HUDEP-2 (cell line): ENCODE measurements around the gene BLVRA.
"Not testable (repeated sequence)": the region's sequence is repeated elsewhere in the genome, so short reads cannot be mapped to it uniquely, and the experiment has no call there.

Experiments
- DNase-seq, 76 experiments: peaks; one replicate each; lab custom pipeline; 2025; ENCODE audit not compliant: unreplicated experiment in 76 of 76; lab: John Stamatoyannopoulos, UW

BLVRA gene

GRCh38 chr7:43768201-43768886 lies 9.9 kb downstream of the BLVRA start:
- DNase-seq, result peak in 55 of 76 experiments; percentile 5 to 86 (median 46)

GRCh38 chr7:43768887-43769272 lies 10.4 kb downstream of the BLVRA start:
- peak in 32 of 76 experiments; percentile 14 to 64 (median 30) for DNase-seq

- no peak for DNase-seq
Measured at GRCh38 chr7:43769281-43769680, 10.8 kb downstream of the BLVRA start.

GRCh38 chr7:43769791-43770465 lies 11.4 kb downstream of the BLVRA start:
- DNase-seq, result no peak

DNA sequence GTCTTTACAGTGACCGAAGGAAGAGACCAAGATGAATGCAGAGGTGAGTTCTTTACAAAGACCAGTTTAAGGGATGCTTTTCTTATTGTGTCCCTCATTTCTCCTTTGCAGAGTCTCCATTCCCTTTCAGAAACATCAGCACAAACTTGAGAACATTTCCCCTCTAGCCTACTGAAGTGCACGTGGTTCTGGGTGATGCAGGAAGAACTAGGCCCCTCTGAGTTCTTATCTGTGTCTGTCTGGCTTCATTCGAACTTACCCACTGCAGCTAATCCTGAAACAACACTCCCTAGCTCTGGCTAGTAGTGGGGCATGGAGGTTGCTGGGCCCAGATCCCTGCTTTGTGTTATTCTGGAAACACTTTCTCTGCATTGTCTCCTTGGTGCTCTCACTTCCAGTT lies 12.6 kb downstream of the BLVRA start:
- peak in 36 of 76 experiments; percentile 4 to 67 (median 30) for DNase-seq

- peak in 2 of 76 experiments; percentile 13 to 15 for DNase-seq
Measured at GRCh38 chr7:43771573-43771972, 13.1 kb downstream of the BLVRA start.

DNA sequence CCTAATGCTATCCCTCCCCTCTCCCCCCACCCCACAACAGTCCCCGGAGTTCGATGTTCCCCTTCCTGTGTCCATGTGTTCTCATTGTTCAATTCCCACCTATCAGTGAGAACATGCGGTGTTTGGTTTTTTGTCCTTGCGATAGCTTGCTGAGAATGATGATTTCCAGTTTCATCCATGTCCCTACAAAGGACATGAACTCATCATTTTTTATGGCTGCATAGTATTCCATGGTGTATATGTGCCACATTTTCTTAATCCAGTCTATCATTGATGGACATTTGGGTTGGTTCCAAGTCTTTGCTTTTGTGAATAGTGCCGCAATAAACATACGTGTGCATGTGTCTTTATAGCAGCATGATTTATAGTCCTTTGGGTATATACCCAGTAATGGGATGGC lies 14.8 kb downstream of the BLVRA start:
- not testable (repeated sequence) for DNase-seq

GRCh38 chr7:43775255-43775654 lies 16.8 kb downstream of the BLVRA start:
- DNase-seq, result not testable (repeated sequence)

- not testable (repeated sequence) for DNase-seq
Measured at GRCh38 chr7:43778293-43779044, 20.0 kb downstream of the BLVRA start.

DNA sequence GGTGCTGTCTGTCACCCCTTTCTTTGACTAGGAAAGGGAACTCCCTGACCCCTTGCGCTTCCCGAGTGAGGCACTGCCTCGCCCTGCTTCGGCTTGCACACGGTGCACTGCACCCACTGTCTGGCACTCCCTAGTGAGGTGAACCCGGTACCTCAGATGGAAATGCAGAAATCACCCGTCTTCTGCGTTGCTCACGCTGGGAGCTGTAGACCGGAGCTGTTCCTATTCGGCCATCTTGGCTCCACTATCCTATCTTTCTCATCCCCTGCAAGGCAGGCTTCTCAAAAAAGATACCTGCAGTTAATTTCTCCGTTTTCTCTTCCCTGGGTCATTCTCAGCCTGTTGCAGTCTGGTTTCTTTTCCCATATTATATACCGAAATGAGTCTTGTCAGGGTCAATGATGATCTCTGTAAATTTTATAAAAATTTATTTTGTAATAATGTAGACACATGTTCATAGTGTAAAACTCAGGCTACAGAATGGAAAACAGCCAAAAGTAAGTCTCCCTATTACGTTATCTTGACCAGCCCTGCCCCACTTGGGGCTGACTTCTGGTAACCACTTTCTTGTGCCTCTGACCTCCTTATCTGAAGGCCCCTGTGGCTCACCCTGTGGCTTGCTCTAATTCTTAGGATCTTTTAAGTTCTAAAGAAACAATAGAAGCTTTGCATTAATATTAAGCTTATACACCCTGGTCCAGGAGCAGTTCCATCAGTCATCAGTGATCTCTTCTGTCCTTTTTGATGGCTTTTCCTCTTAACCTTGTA lies 20.7 kb downstream of the BLVRA start:
- DNase-seq, result peak in 67 of 76 experiments; percentile 12 to 81 (median 47)

DNA sequence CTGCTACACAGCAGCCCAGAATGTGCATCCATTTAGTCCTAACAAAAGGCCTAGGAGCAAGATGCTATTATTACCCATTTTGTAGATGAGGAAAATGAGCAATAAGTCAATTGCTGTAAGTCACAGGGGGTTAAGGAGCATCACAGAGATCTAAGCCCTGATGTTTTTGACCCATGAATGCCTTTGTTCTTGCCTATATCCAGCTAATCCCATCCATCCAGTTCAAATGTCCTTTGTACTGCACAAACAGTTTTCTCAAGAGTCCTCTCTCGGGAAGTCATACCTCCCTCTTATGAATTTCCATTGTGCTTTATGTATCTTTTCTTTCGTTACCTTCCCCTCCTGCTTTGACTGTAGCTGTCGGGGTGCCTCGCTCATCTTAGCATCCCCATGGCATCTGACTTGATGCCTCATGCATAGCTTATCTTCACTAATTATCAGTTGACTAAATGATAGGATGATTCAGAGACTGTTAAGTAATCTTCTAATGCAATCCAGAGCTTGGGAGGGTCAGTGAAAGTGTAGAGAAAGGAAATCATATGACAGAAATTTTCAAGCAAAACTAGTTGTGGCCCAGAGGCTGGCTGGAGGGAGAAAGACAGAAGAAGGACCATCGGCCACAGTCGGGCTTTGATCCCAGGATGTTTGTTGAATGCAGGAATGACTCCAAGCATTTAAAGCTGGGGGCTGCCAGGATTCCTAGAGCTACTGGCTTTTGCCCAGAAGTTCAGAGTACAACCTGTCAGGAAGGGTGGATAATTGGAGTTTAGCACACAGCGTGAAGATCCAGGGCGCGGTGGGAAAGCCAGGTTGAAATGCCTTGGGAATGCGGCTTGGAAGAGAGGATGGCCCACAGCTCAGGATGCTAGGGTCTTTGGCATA lies 23.5 kb downstream of the BLVRA start:
- DNase-seq, result no peak

DNA sequence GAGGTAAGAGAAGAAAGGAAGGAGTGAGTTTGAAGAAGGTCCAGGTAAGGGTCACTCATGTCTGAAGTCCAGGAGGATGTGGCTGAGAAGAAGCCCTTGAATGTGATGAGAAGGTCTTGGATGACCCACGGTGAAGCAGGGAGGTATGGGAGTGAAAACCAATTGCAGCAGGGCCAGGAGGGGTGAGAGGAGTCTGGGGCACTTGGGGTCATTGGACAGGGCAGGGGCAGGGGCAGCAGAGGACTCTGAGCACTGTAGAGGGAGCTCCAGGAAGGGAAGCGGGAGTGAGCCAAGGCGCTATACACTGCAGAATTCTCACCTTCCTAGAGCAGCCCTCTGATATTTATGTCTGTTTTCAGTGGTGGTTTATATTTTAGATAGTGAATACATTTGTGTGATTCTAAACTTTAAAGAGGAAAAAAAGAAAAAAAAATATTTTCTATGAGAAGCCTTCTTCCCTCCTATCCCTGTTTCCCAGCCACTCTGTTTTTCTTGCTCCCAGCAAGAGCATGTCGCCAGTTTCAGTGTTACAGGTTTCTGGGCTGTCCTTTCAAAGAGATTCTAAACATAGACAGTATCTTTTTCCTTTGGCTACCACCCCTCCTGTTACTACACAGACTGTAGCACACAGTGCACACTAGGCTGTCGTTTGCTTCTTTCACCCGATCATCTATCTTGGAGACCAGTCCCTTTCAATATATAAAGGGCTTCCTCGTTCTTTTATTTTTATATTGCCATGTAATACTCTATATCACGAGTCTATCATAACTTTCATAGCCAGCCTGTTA lies 24.5 kb downstream of the BLVRA start:
- DNase-seq, result no peak

- no peak for DNase-seq
Measured at GRCh38 chr7:43784030-43784584, 25.6 kb downstream of the BLVRA start.

GRCh38 chr7:43784585-43785087 lies 26.2 kb downstream of the BLVRA start:
- DNase-seq, result peak in 3 of 76 experiments; percentile 12 to 22 (median 15)

GRCh38 chr7:43785420-43785819 lies 26.9 kb downstream of the BLVRA start:
- peak in 1 of 76 experiments; percentile 14 for DNase-seq

DNA sequence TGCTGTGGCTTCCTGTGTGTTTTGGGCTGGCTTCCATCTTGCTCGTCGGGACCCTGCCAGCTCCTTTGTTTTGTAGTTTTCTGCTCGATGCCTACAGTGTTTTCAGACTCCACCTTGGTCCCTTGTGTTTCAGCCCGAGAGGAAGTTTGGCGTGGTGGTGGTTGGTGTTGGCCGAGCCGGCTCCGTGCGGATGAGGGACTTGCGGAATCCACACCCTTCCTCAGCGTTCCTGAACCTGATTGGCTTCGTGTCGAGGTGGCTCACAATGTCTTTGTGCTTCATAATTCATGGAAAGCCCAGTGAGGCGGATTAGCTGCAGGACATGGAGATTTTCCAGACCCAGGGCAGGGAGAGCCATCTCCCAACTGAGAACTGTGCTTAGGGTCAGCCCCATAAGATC lies 29.3 kb downstream of the BLVRA start:
- no peak for DNase-seq

- no peak for DNase-seq
Measured at GRCh38 chr7:43790006-43790405, 31.5 kb downstream of the BLVRA start.

DNA sequence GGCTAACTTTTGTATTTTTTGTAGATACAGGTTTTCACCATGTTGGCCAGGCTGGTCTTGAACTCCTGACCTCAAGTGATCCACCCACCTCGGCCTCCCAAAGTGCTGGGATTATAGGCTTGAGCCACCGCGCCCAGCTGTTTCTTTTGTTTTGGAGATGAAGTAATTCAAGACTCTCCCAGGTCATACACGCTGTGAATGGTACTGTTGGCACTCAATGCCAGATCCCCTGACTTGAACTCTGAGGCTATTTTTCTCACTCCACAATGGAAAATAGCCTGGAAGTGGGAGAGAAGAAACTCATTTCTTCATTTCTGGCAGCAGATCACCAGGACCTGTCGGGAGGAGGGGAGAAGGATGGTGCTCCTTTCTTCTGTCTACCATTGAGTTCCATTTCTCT lies 32.4 kb downstream of the BLVRA start:
- no peak for DNase-seq
